IPS DF 6.9 (cell line): ENCODE measurements around the gene TRPM3.

ENCODE experiments used
- DNase-seq: peaks from one replicate; pipeline ENCODE4 v3.0.0-alpha.2; 2013; ENCODE audit warnings: low read depth, low spot score
- H3K27ac ChIP-seq: one replicate; pipeline ENCODE4 v1.5.1; 2013; ENCODE audit warnings: low read length, control low read depth
- H3K27me3 ChIP-seq: 2 replicates; pipeline ENCODE4 v1.6.1; 2013; ENCODE audit warnings: mild to moderate bottlenecking, low read length; ENCODE audit not compliant: control insufficient read depth, insufficient read depth
- H3K36me3 ChIP-seq: 2 replicates; pipeline ENCODE4 v1.6.1; 2013; ENCODE audit warnings: low read length; ENCODE audit not compliant: control insufficient read depth, insufficient read depth
- H3K4me1 ChIP-seq: 2 replicates; pipeline ENCODE4 v1.6.1; 2013; ENCODE audit warnings: low read length; ENCODE audit not compliant: control insufficient read depth, insufficient read depth
- H3K4me3 ChIP-seq: 2 replicates; pipeline ENCODE4 v1.5.1; 2013; ENCODE audit warnings: mild to moderate bottlenecking, low read length
- H3K9me3 ChIP-seq: 2 replicates; pipeline ENCODE4 v1.6.1; 2013; ENCODE audit warnings: low read length, inconsistent platforms; ENCODE audit not compliant: control insufficient read depth, insufficient read depth
- WGBS: extraction: QIAGEN DNeasy Blood & Tissue Kit; methylation state at CpG from one replicate; pipeline ENCODE4 v1.1.7; 2013; ENCODE audit warnings: mixed read lengths, missing lambda C conversion rate; ENCODE audit not compliant: insufficient read length, insufficient coverage; 5-methylcytosine and 5-hydroxymethylcytosine counted together

The TRPM3 gene

DNA sequence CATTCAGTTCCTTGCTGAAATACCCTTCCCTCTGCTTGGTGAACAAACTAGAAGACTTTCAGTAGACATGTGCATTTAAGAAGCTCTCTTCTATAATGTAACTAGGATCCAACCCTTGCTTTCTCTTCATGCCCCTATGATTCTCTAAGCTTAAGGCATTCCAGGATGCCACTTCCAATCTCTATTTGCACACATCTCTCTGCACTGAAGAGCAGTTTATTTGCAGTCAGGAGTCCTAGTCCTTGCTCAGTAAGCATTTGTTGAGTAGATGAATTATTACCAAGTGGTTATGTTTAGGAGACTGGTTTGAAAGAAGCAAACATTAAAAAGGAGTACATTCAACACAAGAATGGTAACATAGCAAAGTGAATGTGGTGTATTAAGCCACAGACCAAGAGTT, 432.7 kb downstream of the TRPM3 start:
- no peak overlapping the region for H3K27ac ChIP-seq
- H3K9me3 ChIP-seq: no peaks in the 10 kb centered on the region
- H3K36me3 ChIP-seq: no peaks in the 10 kb centered on the region
- no peaks in the 10 kb centered on the region for H3K27me3 ChIP-seq
- DNase-seq: no peak
- no peaks in the 10 kb centered on the region for H3K4me1 ChIP-seq
- H3K4me3 ChIP-seq: no peak overlapping the region

DNA sequence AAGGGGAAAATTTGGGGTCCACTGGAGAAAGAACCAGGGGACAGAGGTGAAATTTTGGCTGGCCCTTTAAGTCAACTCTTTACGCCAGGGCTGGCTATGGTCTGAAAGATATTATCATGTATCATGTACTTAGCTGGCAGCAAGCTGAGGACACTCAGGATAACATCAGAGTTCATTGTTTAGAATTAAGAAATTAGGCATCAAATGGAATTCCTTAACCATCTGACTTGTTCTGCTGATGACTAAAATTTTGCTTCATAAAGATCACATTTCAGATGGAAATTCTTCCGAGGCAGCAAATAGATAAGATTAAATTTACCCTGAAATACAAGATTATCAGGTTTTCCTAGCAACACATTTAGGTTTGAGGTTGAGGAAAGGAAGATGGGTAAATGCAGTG, 437.6 kb downstream of the TRPM3 start:
- H3K4me3 ChIP-seq: no peak overlapping the region
- no CpG with 5 or more reads among the region's 2 CpGs for WGBS
- H3K9me3 ChIP-seq: no peaks in the 10 kb centered on the region
- H3K27ac ChIP-seq: no peak overlapping the region
- no peaks in the 10 kb centered on the region for H3K4me1 ChIP-seq
- DNase-seq: no peak
- no peaks in the 10 kb centered on the region for H3K27me3 ChIP-seq
- H3K36me3 ChIP-seq: no peaks in the 10 kb centered on the region

DNA sequence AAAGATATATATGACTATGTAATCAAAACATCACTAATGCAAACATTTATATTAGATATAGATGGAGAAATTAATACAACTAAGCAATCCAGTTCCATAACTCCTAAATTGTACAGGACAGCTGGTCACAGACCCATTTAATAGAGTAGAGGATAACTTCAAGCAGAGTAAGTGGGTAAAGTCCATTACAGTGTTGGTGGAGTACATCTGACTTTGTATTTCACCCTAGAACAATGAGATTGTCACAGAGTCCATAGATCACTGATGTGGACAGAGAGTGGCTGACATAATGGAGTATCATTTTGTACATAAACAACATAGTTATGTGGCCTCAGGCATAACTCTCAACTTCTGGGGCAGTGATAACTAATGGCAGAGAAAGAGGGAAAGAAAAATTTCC, 439.1 kb downstream of the TRPM3 start:
- no peaks in the 10 kb centered on the region for H3K4me1 ChIP-seq
- H3K27me3 ChIP-seq: no peaks in the 10 kb centered on the region
- no peak for DNase-seq
- H3K27ac ChIP-seq: no peak overlapping the region
- no peaks in the 10 kb centered on the region for H3K36me3 ChIP-seq
- no peaks in the 10 kb centered on the region for H3K9me3 ChIP-seq
- no peak overlapping the region for H3K4me3 ChIP-seq

DNA sequence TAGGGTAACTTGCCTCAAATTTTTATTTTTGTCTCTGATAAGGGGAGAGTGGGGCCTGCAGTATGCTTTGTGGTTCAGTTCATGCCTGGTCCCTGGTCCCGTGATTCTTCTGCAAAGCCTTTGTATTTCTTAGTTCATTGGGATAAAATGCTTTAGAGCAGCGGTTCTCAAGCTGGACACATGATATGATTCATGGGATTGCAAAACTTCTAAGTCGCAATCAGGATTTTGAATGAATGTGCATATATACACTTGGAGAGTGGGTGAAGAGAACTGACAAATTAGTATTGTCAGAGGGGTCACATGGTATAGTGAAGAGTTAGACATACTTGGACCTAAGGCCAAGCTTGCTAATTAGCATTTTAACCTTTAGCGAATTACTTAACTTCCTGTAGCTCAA, 441.6 kb downstream of the TRPM3 start:
- no peaks in the 10 kb centered on the region for H3K27me3 ChIP-seq
- H3K4me1 ChIP-seq: no peaks in the 10 kb centered on the region
- WGBS: no CpG with 5 or more reads among the region's 4 CpGs
- no peak overlapping the region for H3K27ac ChIP-seq
- H3K9me3 ChIP-seq: no peaks in the 10 kb centered on the region
- no peaks in the 10 kb centered on the region for H3K36me3 ChIP-seq
- no peak overlapping the region for H3K4me3 ChIP-seq
- DNase-seq: no peak

DNA sequence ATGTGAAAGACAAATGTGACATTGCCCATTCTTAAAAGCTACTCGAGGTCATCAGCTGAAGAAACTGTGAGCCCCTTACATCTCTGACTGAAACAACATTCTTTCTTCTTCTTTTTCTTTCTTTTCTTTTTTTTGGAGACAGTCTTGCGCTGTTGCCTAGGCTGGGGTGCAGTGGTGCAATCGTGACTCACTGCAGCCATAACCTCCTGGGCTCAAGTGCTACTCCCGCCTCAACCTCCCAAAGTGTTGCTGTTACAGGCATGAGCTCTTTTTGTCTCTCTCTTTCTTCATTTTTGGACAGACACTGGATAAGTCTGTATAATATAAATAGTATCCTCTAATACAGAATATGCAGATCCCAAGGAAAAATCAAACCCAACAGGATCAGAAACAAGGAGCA, 443.3 kb downstream of the TRPM3 start:
- no CpG with 5 or more reads among the region's 4 CpGs for WGBS
- H3K4me3 ChIP-seq: no peak overlapping the region
- H3K36me3 ChIP-seq: no peaks in the 10 kb centered on the region
- H3K27me3 ChIP-seq: no peaks in the 10 kb centered on the region
- no peak overlapping the region for H3K27ac ChIP-seq
- DNase-seq: no peak
- no peaks in the 10 kb centered on the region for H3K4me1 ChIP-seq
- no peaks in the 10 kb centered on the region for H3K9me3 ChIP-seq

DNA sequence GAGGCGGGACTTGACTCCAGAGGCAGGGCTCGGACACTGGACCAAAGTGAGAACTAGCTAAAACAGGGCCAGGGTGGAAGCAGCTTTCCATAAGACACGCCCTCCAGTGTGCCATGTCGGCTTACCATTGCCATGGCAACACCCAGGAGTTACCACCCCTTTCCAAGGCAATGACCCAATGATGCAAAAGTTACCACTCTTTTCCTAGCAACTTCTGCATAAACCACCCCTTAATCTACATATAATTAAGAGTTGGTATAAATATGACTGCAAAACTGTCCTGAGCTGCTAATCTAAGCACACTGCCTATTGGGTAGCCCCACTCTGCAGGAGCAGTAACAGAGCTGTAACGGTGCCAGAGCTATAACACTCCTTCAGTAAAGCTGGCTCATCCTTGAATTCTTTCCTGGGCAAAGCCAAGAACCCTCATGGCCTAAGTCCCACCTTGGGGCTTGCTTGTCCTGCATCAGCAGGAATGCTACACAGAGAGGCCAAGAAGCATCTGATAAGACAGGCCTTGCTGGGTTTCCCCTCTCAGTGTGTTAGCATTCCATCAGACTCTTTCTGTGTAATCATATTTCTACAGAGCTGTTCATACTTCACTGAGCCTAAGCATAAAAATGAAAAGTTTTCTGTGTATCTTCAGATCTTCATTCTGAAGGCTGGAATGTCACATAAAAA, 444.2 kb downstream of the TRPM3 start:
- Histone ChIP-seq H3K4me1 (no peaks in the 10 kb centered on the region), H3K9me3 (no peaks in the 10 kb centered on the region), H3K4me3 (no peak overlapping the region), H3K27ac (no peak overlapping the region), H3K27me3 (no peaks in the 10 kb centered on the region), H3K36me3 (no peaks in the 10 kb centered on the region)
- no CpG with 5 or more reads among the region's 5 CpGs for whole genome bisulfite sequencing
- DNase-seq: no peak

DNA sequence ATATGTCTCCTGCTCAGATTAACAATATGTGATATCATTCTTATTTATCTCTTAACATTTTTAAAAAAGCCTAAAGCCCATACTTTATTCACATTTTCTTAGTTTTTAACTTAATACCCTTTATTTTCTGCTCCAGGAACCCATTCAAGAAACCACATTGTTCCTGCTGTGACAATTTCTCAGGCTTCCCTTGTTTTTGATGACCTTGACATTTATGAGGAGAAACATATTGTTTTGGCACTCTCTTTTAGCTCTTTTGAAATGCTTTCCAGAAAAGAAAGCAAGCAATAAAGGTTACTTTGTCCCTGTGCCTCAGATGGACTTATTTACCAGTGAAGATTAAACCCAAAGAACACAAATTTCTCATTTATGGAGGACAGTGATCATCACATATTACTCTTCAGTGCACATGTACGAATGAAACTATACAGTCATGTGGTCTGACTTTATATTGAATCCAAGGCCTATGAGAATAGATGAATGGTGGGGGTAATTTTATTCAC, 445.5 kb downstream of the TRPM3 start:
- Histone ChIP-seq H3K4me3 (no peak overlapping the region), H3K27ac (no peak overlapping the region), H3K9me3 (no peaks in the 10 kb centered on the region), H3K4me1 (no peaks in the 10 kb centered on the region), H3K27me3 (no peaks in the 10 kb centered on the region), H3K36me3 (no peaks in the 10 kb centered on the region)
- WGBS: no CpG with 5 or more reads among the region's 1 CpG
- no peak for DNase-seq

DNA sequence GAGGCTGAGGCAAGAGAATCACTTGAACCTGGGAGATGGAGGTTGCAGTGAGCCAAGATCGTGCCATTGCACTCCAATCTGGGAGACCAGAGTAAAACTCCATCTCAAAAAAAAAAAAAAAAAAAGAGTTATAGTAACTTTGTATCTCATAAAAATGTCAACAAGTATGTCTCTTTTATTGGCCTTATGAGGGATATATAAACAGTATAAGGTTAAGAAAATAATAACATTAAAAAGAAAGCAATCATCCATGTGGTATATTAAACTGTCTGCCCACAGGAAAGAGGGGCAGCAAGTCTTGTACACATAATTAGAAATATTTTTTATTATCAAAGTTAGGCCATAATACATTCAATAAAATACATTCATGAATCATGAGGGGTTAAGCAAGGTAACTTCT, 447.6 kb downstream of the TRPM3 start:
- Histone ChIP-seq H3K27me3 (no peaks in the 10 kb centered on the region), H3K36me3 (no peaks in the 10 kb centered on the region), H3K9me3 (no peaks in the 10 kb centered on the region), H3K4me1 (no peaks in the 10 kb centered on the region), H3K27ac (no peak overlapping the region), H3K4me3 (no peak overlapping the region)
- no peak for DNase-seq
- WGBS: no CpG with 5 or more reads among the region's 1 CpG

DNA sequence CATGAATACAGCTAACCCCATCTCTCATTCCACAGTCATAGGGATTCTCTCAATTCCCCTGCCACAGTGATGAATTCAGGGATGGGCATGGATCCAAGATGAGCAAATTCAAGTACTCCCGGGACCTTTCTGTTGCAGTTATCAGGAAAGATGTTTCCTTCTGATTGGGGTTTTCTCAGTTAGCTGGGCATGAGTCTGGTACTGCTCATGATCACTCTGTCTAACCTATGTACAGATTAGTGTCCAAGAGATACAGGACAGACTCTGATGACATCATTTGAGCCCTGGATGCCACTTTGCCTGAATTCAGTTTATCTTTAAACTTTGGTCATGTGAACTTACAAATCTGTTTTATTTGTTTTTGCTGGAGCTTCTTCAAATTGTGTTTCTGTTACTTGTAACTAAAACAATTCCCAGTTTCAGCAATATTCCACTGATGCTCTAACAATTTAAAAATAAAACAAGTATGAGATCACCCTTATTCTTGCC, 449.2 kb downstream of the TRPM3 start:
- no peak overlapping the region for H3K4me3 ChIP-seq
- H3K27ac ChIP-seq: no peak overlapping the region
- H3K36me3 ChIP-seq: no peaks in the 10 kb centered on the region
- no CpG with 5 or more reads among the region's 1 CpG for WGBS
- H3K4me1 ChIP-seq: no peaks in the 10 kb centered on the region
- no peaks in the 10 kb centered on the region for H3K27me3 ChIP-seq
- no peak for DNase-seq
- H3K9me3 ChIP-seq: no peaks in the 10 kb centered on the region

DNA sequence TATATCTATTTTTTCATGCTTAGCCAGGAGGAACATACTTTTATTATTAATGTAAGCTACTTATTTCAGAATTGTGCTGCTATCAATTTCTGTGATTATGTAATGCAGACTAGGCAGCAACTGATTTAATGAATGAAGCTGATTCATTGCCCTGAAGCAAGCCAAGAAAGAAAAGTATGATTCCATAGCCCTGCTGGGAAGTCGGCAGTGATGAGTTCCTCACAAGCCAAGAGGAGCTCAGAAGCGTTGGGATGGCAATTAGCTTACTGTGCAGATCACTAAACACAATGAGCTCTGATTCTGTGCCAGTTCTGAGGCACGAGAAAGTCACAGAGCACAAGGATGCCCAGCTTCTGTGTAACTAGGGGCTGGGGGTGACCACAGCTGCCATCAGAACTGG, 452.7 kb downstream of the TRPM3 start:
- no peak overlapping the region for H3K4me3 ChIP-seq
- no peak overlapping the region for H3K27ac ChIP-seq
- WGBS: no CpG with 5 or more reads among the region's 3 CpGs
- H3K36me3 ChIP-seq: no peaks in the 10 kb centered on the region
- H3K27me3 ChIP-seq: no peaks in the 10 kb centered on the region
- no peaks in the 10 kb centered on the region for H3K4me1 ChIP-seq
- H3K9me3 ChIP-seq: no peaks in the 10 kb centered on the region
- DNase-seq: no peak

DNA sequence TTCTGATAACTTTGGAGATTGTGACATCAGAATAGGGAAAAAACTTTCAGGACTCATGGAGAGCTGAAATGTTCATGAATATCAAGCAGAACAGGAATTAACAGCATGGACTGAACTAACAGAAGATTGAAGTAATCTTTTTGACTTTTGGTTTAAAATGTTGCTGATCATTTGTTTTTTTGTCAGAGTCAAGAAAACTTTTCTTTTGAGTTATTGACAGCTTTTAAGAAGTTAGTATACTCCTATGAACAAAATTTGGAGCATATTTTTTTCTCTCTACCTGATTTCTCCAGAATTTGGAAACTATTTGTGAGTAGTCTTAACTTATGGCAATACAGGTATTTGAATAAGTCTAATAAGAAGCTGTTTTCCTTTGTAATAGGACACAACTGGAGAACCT, 462.7 kb downstream of the TRPM3 start:
- Histone ChIP-seq H3K27me3 (no peaks in the 10 kb centered on the region), H3K9me3 (no peaks in the 10 kb centered on the region; the same call in 1 of the 2 replicates), H3K4me1 (no peaks in the 10 kb centered on the region), H3K36me3 (no peaks in the 10 kb centered on the region), H3K27ac (no peak overlapping the region), H3K4me3 (no peak overlapping the region)
- DNase-seq: no peak
